ENCODE measurements around the gene DCTN5. TPM values are rescaled to one million over a fixed set of nuclear protein-coding genes. Genes with fewer than 3 reads are reported as not detected.
"Not testable (repeated sequence)": the region's sequence is repeated elsewhere in the genome, so short reads cannot be mapped to it uniquely, and the experiment has no call there.

Gene DCTN5
- polyA plus RNA-seq, 4 donors: 12.2 to 55.8 (median 20.3) TPM

DNA sequence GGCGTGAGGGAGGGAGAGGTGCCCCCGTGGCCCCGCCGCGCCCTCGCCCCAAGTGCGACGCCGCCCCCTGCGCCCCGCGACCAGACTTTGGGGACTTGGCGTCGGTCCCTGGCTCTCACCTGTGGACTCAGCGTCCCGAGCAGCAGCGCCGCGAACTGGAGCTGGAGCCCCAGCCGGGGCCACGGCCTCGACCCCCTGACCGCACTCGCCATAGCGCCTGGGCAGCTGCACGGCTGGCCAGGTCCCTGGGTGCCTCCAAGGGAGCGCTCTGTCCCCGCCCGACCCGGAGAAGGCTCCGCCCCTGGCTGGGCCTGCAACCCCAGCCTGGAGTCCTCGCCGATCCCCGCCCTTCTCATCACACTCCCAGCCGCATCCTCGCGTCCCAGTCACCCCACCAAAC, 71.7 kb downstream of the DCTN5 start, which contains the start of gene ERN2:
TSS of gene ERN2 (minus strand) at position 247 of the 400 bp plus-strand sequence. CDS start at position 212, 35 bp downstream.
- H3K27me3 ChIP-seq (ENCODE audit: control insufficient read depth in 3 of 3, insufficient read depth in 3 of 3, low read length in 3 of 3): peaks cover 0 to 17% (median 15%) of the 10 kb centered on the region in 3 donors
- DNase-seq (peak; percentile 52 to 70), FAIRE-seq (no peak)
- 4 to 11% (median 4%) methylated on average over 25 to 37 of the region's 37 CpGs for WGBS, 3 donors
- no peaks in the 10 kb centered on the region for H3K4me1 ChIP-seq (ENCODE audit: control insufficient read depth in 3 of 3, insufficient read depth in 2 of 3, low read depth in 1 of 3, low read length in 2 of 3)
- peaks cover 0 to 14% of the 10 kb centered on the region in 2 donors for H3K9me3 ChIP-seq (ENCODE audit: control insufficient read depth in 2 of 2, insufficient read depth in 1 of 2, low read depth in 1 of 2, low read length in 1 of 2)
- H3K4me3 ChIP-seq (ENCODE audit: low read depth in 1 of 3, low read length in 3 of 3): peak within 1 kb of the TSS; percentile 22 to 49 (median 36)
- no peaks in the 10 kb centered on the region for H3K36me3 ChIP-seq (ENCODE audit: control insufficient read depth in 3 of 3, insufficient read depth in 2 of 3, low read depth in 1 of 3, low read length in 3 of 3)
- peak within 1 kb of the TSS; percentile 9 to 57 (median 12) for H3K27ac ChIP-seq (ENCODE audit: low read depth in 1 of 3, low read length in 2 of 3)

DNA sequence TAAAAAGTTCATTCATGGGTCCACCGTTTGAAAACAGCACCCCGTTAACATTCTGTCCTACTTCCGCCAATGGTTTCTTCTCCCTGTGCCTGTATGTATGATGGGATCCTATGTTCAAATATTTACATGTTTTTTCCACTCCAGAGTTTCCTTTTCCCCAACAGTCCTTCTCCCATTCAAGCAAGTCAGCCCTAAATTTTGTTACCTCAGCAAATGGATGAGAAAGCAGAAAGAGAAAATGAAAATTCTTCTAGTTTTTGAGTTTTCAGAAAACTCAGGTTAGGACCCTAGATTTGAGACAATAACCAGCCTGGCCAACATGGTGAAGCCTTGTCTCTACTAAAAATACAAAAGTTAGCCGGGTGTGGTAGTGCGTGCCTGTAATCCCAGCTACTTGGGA, 75.2 kb downstream of the DCTN5 start:
- H3K4me1 ChIP-seq (ENCODE audit: control insufficient read depth in 3 of 3, insufficient read depth in 2 of 3, low read depth in 1 of 3, low read length in 2 of 3): no peaks in the 10 kb centered on the region
- 87 to 90% (median 87%) methylated on average over 5 of the region's 5 CpGs for WGBS, 3 donors
- FAIRE-seq (no peak), DNase-seq (no peak)
- H3K36me3 ChIP-seq (ENCODE audit: control insufficient read depth in 3 of 3, insufficient read depth in 2 of 3, low read depth in 1 of 3, low read length in 3 of 3): no peaks in the 10 kb centered on the region
- H3K27ac ChIP-seq (ENCODE audit: low read depth in 1 of 3, low read length in 2 of 3): no peak overlapping the region
- H3K9me3 ChIP-seq (ENCODE audit: control insufficient read depth in 2 of 2, insufficient read depth in 1 of 2, low read depth in 1 of 2, low read length in 1 of 2): no peaks in the 10 kb centered on the region
- H3K4me3 ChIP-seq (ENCODE audit: low read depth in 1 of 3, low read length in 3 of 3): no peak overlapping the region
- H3K27me3 ChIP-seq (ENCODE audit: control insufficient read depth in 3 of 3, insufficient read depth in 3 of 3, low read length in 3 of 3): peaks cover 0 to 15% (median 15%) of the 10 kb centered on the region in 3 donors

DNA sequence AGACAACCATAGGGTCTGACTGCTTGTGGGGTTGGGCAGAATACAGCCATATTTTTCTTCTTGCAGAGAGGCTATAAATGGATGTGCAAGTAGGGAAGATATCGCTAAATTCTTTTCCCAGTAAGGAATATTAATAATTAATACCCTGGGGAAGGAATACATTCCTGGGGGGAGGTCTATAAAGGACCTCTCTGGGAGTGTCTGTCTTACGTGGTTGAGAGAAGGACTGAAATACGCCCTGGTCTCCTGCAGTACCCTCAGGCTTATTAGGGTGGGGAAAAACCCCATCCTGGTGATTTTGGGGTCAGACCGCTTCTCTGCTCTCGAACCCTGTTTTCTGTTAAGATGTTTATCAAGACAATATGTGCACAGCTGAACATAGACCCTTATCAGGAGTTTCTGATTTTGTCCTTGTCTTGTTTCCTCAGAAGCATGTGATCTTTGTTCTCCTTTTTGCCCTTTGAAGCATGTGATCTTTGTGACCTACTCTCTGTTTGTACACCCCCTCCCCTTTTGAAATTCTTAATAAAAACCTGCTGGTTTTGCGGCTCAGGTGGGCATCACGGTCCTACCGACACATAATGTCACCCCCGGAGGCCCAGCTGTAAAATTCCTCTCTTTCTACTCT, 81.5 kb downstream of the DCTN5 start:
- H3K27me3 ChIP-seq (ENCODE audit: control insufficient read depth in 3 of 3, insufficient read depth in 3 of 3, low read length in 3 of 3); DNase-seq; FAIRE-seq; H3K27ac ChIP-seq (ENCODE audit: low read depth in 1 of 3, low read length in 2 of 3); H3K4me1 ChIP-seq (ENCODE audit: control insufficient read depth in 3 of 3, insufficient read depth in 2 of 3, low read depth in 1 of 3, low read length in 2 of 3); H3K36me3 ChIP-seq (ENCODE audit: control insufficient read depth in 3 of 3, insufficient read depth in 2 of 3, low read depth in 1 of 3, low read length in 3 of 3); H3K9me3 ChIP-seq (ENCODE audit: control insufficient read depth in 2 of 2, insufficient read depth in 1 of 2, low read depth in 1 of 2, low read length in 1 of 2); H3K4me3 ChIP-seq (ENCODE audit: low read depth in 1 of 3, low read length in 3 of 3): not testable (repeated sequence)
- WGBS, 3 donors: 75 to 83% (median 82%) methylated on average over 9 of the region's 9 CpGs

DNA sequence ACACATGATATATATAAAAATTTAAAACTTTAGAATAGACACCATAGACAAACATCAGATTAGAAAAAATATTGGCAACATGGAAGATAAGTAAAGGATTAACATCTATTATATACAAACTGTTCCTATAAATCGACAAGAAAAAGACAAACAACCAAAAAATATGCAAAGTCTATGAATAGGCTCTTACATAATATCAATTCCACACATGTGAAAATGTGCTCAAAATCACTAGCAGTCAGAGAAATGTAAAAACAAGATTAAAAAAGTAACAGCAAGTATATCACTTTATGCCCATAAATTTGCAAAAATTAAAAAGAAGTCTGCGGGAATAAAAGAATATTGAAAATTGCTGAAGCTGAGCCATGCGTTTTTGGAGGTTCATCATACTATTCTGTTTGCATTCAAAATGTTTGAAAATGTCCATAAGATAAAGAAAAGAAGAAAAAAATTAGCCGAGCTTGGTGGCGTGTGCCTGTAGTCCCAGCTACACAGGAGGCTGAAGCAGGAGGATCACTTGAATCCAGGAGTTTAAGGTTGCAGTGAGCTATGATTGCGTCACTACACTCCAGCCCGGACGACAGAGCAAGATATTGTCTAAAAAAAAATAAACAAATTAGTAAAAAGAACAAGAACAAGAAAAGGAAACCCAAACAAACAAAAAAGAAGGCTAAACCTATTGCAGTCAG, 83.0 kb downstream of the DCTN5 start:
- Histone ChIP-seq H3K27me3 (ENCODE audit: control insufficient read depth in 3 of 3, insufficient read depth in 3 of 3, low read length in 3 of 3) (peaks cover 0 to 2% (median 0%) of the 10 kb centered on the region in 3 donors), H3K4me1 (ENCODE audit: control insufficient read depth in 3 of 3, insufficient read depth in 2 of 3, low read depth in 1 of 3, low read length in 2 of 3) (no peaks in the 10 kb centered on the region), H3K36me3 (ENCODE audit: control insufficient read depth in 3 of 3, insufficient read depth in 2 of 3, low read depth in 1 of 3, low read length in 3 of 3) (no peaks in the 10 kb centered on the region), H3K4me3 (ENCODE audit: low read depth in 1 of 3, low read length in 3 of 3) (no peak overlapping the region), H3K9me3 (ENCODE audit: control insufficient read depth in 2 of 2, insufficient read depth in 1 of 2, low read depth in 1 of 2, low read length in 1 of 2) (no peaks in the 10 kb centered on the region), H3K27ac (ENCODE audit: low read depth in 1 of 3, low read length in 2 of 3) (no peak overlapping the region)
- FAIRE-seq (no peak), DNase-seq (no peak)
- 81 to 84% (median 82%) methylated on average over 8 of the region's 8 CpGs for WGBS, 3 donors

DNA sequence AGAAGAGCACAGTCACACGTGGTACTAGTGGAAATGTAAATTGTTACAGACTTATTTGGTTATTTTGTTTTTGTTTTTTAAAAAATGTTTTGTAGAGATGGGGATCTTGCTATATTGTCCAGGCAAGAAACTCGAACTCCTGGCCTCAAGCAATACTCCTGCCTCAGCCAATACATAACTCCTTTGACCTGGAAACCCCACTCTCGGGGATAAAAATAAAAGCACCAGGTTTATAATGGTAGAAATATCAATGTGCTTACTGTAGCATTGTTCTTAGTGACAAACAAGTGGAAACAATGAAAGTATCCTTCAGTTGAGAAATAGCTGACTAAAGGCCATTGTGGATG, 83.5 kb downstream of the DCTN5 start:
- FAIRE-seq: no peak
- H3K4me3 ChIP-seq (ENCODE audit: low read depth in 1 of 3, low read length in 3 of 3): no peak overlapping the region
- H3K36me3 ChIP-seq (ENCODE audit: control insufficient read depth in 3 of 3, insufficient read depth in 2 of 3, low read depth in 1 of 3, low read length in 3 of 3): no peaks in the 10 kb centered on the region
- peaks cover 0 to 2% (median 0%) of the 10 kb centered on the region in 3 donors for H3K27me3 ChIP-seq (ENCODE audit: control insufficient read depth in 3 of 3, insufficient read depth in 3 of 3, low read length in 3 of 3)
- H3K9me3 ChIP-seq (ENCODE audit: control insufficient read depth in 2 of 2, insufficient read depth in 1 of 2, low read depth in 1 of 2, low read length in 1 of 2): no peaks in the 10 kb centered on the region
- no peak overlapping the region for H3K27ac ChIP-seq (ENCODE audit: low read depth in 1 of 3, low read length in 2 of 3)
- DNase-seq: no peak
- 62 to 69% (median 69%) methylated on average over 3 of the region's 3 CpGs for WGBS, 3 donors
- no peaks in the 10 kb centered on the region for H3K4me1 ChIP-seq (ENCODE audit: control insufficient read depth in 3 of 3, insufficient read depth in 2 of 3, low read depth in 1 of 3, low read length in 2 of 3)

DNA sequence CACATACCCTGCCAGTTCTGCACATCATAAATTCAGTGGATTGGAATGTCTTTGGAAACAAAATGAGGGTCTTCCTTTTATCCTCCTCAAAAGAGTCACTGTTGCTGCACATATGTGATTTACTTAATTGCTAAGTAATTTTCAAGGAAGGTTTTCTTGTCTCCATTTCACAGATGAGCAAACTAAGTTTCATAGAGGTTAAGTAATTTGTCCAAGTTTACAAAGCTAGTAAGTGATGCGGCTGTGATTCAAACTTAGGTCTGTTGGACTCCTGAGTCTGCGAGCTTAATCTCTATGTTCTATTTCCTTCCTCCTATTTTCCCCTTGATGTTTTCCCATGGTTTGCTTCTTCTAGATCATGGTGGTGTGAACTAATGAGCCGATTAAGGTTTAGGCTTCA, 85.4 kb downstream of the DCTN5 start:
- FAIRE-seq: no peak
- no peak for DNase-seq
- Histone ChIP-seq H3K4me3 (ENCODE audit: low read depth in 1 of 3, low read length in 3 of 3) (no peak overlapping the region), H3K36me3 (ENCODE audit: control insufficient read depth in 3 of 3, insufficient read depth in 2 of 3, low read depth in 1 of 3, low read length in 3 of 3) (no peaks in the 10 kb centered on the region), H3K27me3 (ENCODE audit: control insufficient read depth in 3 of 3, insufficient read depth in 3 of 3, low read length in 3 of 3) (no peaks in the 10 kb centered on the region), H3K27ac (ENCODE audit: low read depth in 1 of 3, low read length in 2 of 3) (no peak overlapping the region), H3K4me1 (ENCODE audit: control insufficient read depth in 3 of 3, insufficient read depth in 2 of 3, low read depth in 1 of 3, low read length in 2 of 3) (no peaks in the 10 kb centered on the region), H3K9me3 (ENCODE audit: control insufficient read depth in 2 of 2, insufficient read depth in 1 of 2, low read depth in 1 of 2, low read length in 1 of 2) (no peaks in the 10 kb centered on the region)
- WGBS, 3 donors: 86 to 89% (median 86%) methylated on average over 3 of the region's 3 CpGs

Other genes with a start within 250 kb of the DCTN5 start
- 10 to 100 TPM; 15.7 to 21.9 (median 17.3) TPM for gene COG7, start 188.3 kb upstream of the DCTN5 start, polyA plus RNA-seq
- 100 to 1,000 TPM in 1 of 4 donors, 10 to 100 TPM in 1, 1 to 10 TPM in 2; 9.2 to 107 (median 11.1) TPM for gene GGA2, start 131.0 kb upstream of the DCTN5 start, polyA plus RNA-seq
- gene EARS2, start 84.1 kb upstream of the DCTN5 start, polyA plus RNA-seq: 10 to 100 TPM in 2 of 4 donors, 1 to 10 TPM in 2; 2.4 to 26.2 (median 11.9) TPM
- 10 to 100 TPM in 2 of 4 donors, 1 to 10 TPM in 2; 4.6 to 39.7 (median 10.8) TPM for gene UBFD1, start 83.7 kb upstream of the DCTN5 start, polyA plus RNA-seq
- 100 to 1,000 TPM; 105 to 335 (median 268) TPM for gene NDUFAB1, start 45.1 kb upstream of the DCTN5 start, polyA plus RNA-seq
- gene PALB2, start 156 bp upstream of the DCTN5 start, polyA plus RNA-seq: 10 to 100 TPM; 10.3 to 19.6 (median 14.0) TPM
- 10 to 100 TPM in 2 of 4 donors, 1 to 10 TPM in 2; 1.9 to 48.2 (median 9.8) TPM for gene PLK1, start 37.4 kb downstream of the DCTN5 start, polyA plus RNA-seq
- 10 to 100 TPM in 2 of 4 donors, 1 to 10 TPM in 2; 5.4 to 38.8 (median 17.8) TPM for gene ERN2, start 71.8 kb downstream of the DCTN5 start, polyA plus RNA-seq
- gene CHP2, start 113.6 kb downstream of the DCTN5 start, polyA plus RNA-seq: 100 to 1,000 TPM; 144 to 416 (median 298) TPM
- 1 to 10 TPM; 2.3 to 5.1 (median 2.8) TPM for gene PRKCB, start 194.5 kb downstream of the DCTN5 start, polyA plus RNA-seq